CD4-positive, alpha-beta T cell (primary cell): ENCODE measurements around the gene RNF186. TPM values are rescaled to one million over a fixed set of nuclear protein-coding genes. Genes with fewer than 3 reads are reported as not detected.

Source experiments
- ATAC-seq: fragments of 200-7000 bp; cut with Tn5 transposase; one replicate; pipeline ENCODE4 v1.10.0; 2022; ENCODE audit warnings: mild to moderate bottlenecking; ENCODE audit not compliant: poor library complexity
- CTCF ChIA-PET: fragments of 350-600 bp; sonication (Branson Sonifier 250); formaldehyde crosslinking; loops from one replicate; lab custom pipeline; 2021; ENCODE audit warnings: antibody characterized with exemption, inconsistent platforms; lab: Charles Lee
- POLR2A ChIA-PET: fragments of 350-600 bp; sonication (Branson Sonifier 250); formaldehyde crosslinking; loops from one replicate; lab custom pipeline; 2021; ENCODE audit warnings: antibody characterized with exemption, inconsistent platforms; lab: Charles Lee
- DNase-seq, 14 experiments: peaks; one replicate each; pipeline ENCODE4 v3.0.0-alpha.2; 2013 to 2020; ENCODE audit warnings: mixed read lengths in 2 of 14
- H3K27ac ChIP-seq, 2 donors: one replicate each; pipeline versions ENCODE4 v1.5.1 to v1.7.0; 2013; ENCODE audit warnings: low read length in 2 of 2, low read depth in 1 of 2, mild to moderate bottlenecking in 1 of 2
- H3K27me3 ChIP-seq, 2 experiments: 1 replicate in 1 of 2; 2 replicates in 1 of 2; pipeline versions ENCODE4 v1.6.1 to v1.7.0; 2013; ENCODE audit warnings: low read length in 2 of 2, control low read depth in 1 of 2, mild to moderate bottlenecking in 1 of 2, moderate library complexity in 1 of 2; ENCODE audit not compliant: insufficient read depth in 2 of 2, control insufficient read depth in 1 of 2
- H3K36me3 ChIP-seq: one replicate; pipeline ENCODE4 v1.6.1; 2013; ENCODE audit warnings: low read length, control low read depth; ENCODE audit not compliant: insufficient read depth
- H3K4me1 ChIP-seq: one replicate; pipeline ENCODE4 v1.6.1; 2013; ENCODE audit warnings: low read length, control low read depth; ENCODE audit not compliant: insufficient read depth
- H3K4me3 ChIP-seq: one replicate; pipeline ENCODE4 v1.5.1; 2013; ENCODE audit warnings: mild to moderate bottlenecking, low read length, moderate library complexity
- H3K9me3 ChIP-seq, 2 experiments: 1 replicate in 1 of 2; 2 replicates in 1 of 2; pipeline versions ENCODE4 v1.6.1 to v1.7.0; 2013; ENCODE audit warnings: low read length in 2 of 2, mild to moderate bottlenecking in 2 of 2, control low read depth in 1 of 2, moderate library complexity in 1 of 2; ENCODE audit not compliant: control insufficient read depth in 1 of 2, insufficient read depth in 1 of 2
- H3K27ac Mint-ChIP-seq: one replicate; pipeline ENCODE4 v1.8.0; 2020; ENCODE audit warnings: mixed read lengths
- H3K27me3 Mint-ChIP-seq: one replicate; pipeline ENCODE4 v1.8.0; 2021; ENCODE audit warnings: mixed read lengths
- H3K36me3 Mint-ChIP-seq: one replicate; pipeline ENCODE4 v1.8.0; 2021; ENCODE audit warnings: low read depth, mixed read lengths
- H3K4me1 Mint-ChIP-seq: one replicate; pipeline ENCODE4 v1.8.0; 2021; ENCODE audit warnings: low read depth, mixed read lengths
- H3K4me3 Mint-ChIP-seq: one replicate; pipeline ENCODE4 v1.8.0; 2020; ENCODE audit warnings: mild to moderate bottlenecking, mixed read lengths
- H3K9me3 Mint-ChIP-seq: one replicate; pipeline ENCODE4 v1.8.0; 2020; ENCODE audit warnings: mixed read lengths
- intact Hi-C, 2 experiments: fragments of 100-400 bp; cut with DNase I in 1 of 2; cut with micrococcal nuclease in 1 of 2; formaldehyde crosslinking; loops; one replicate each; pipeline versions ENCODE4 v1.15.1 to v1.9.0; 2023 to 2025; cut with DNase I, micrococcal nuclease
- total RNA-seq, 174 experiments: library from RNA in 2 of 174; stranded (reverse) in 2 of 174; gene quantifications; one replicate each; pipeline ENCODE4 v1.2.3 and lab custom pipeline; 2021 to 2026
- TF ChIP-seq, protein P1 (sequence below): fragments of 200-600 bp; IDR thresholded peaks from one replicate; pipeline ENCODE4 v1.8.0; 2022; ENCODE audit warnings: antibody characterized with exemption, mild to moderate bottlenecking

RNF186 gene
- total RNA-seq, 2 experiments from 2014 or later: not detected

GRCh38 chr1:19812875-19813642, 2.0 kb downstream of the RNF186 start:
- H3K4me3 Mint-ChIP-seq: no peak overlapping the region
- intact Hi-C loops: no loop called here
- TF ChIP-seq, protein P1, sequence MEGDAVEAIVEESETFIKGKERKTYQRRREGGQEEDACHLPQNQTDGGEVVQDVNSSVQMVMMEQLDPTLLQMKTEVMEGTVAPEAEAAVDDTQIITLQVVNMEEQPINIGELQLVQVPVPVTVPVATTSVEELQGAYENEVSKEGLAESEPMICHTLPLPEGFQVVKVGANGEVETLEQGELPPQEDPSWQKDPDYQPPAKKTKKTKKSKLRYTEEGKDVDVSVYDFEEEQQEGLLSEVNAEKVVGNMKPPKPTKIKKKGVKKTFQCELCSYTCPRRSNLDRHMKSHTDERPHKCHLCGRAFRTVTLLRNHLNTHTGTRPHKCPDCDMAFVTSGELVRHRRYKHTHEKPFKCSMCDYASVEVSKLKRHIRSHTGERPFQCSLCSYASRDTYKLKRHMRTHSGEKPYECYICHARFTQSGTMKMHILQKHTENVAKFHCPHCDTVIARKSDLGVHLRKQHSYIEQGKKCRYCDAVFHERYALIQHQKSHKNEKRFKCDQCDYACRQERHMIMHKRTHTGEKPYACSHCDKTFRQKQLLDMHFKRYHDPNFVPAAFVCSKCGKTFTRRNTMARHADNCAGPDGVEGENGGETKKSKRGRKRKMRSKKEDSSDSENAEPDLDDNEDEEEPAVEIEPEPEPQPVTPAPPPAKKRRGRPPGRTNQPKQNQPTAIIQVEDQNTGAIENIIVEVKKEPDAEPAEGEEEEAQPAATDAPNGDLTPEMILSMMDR: no peak
- no peaks in the 10 kb centered on the region for H3K27me3 Mint-ChIP-seq
- POLR2A ChIA-PET: interaction anchor here (0.6 to 1.2 kb wide), 3 partner anchors 10 to 31 kb away, joined by 3 to 6 read pairs (median 3); no protein-coding TSS in a partner anchor
- no peaks in the 10 kb centered on the region for H3K27me3 ChIP-seq
- H3K9me3 ChIP-seq: peaks cover 0 to 5% of the 10 kb centered on the region in 2 experiments
- no peak overlapping the region for H3K27ac Mint-ChIP-seq
- DNase-seq: no peak
- CTCF ChIA-PET: no interaction called here
- ATAC-seq: no peak
- no peaks in the 10 kb centered on the region for H3K9me3 Mint-ChIP-seq
- H3K36me3 ChIP-seq: no peaks in the 10 kb centered on the region
- no peak overlapping the region for H3K4me3 ChIP-seq
- no peak overlapping the region for H3K27ac ChIP-seq
- H3K4me1 ChIP-seq: no peaks in the 10 kb centered on the region
- H3K36me3 Mint-ChIP-seq: no peaks in the 10 kb centered on the region
- H3K4me1 Mint-ChIP-seq: no peaks in the 10 kb centered on the region

DNA sequence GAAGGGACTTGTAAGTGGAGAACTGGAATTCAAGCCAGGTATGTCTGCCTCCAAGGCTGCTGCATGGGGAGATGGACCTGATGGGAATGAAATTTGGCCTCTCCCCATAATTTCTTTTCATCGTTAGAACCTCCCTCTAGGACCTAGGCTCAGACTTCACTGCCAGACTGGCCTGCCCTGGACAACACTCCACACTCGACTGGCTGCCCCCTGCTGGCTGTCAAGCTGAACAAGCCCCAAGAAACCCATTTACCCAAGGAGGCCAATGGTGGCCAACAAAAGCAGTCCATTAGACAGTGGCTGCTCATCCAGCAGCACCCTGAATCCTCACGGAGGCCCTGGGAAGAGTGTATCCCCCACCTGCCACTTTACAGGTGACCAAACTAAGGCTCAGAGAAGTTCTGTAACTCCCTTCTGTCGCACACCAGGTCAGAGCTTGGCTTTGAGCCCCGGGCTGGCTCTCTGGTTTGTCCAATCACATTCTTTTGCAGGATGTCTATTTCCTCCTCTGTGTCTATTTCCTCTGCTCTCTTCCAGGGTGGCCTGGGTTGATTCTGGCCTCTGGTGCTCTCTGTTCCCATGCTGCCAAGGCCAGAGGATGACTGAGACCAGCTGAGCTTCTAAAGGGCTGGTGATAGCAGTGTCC, 3.8 kb downstream of the RNF186 start:
- POLR2A ChIA-PET: no interaction called here
- H3K36me3 Mint-ChIP-seq: no peaks in the 10 kb centered on the region
- ATAC-seq: peak; percentile 29

GRCh38 chr1:19809044-19809750, 5.9 kb downstream of the RNF186 start:
- no peak for ATAC-seq
- TF ChIP-seq, protein P1: no peak
- no peaks in the 10 kb centered on the region for H3K36me3 Mint-ChIP-seq

More for the DNA sequence above, 3.8 kb downstream of the RNF186 start:
- H3K4me1 ChIP-seq: no peaks in the 10 kb centered on the region
- Mint-ChIP-seq H3K27ac (no peak overlapping the region), H3K27me3 (no peaks in the 10 kb centered on the region), H3K4me1 (no peaks in the 10 kb centered on the region), H3K4me3 (no peak overlapping the region), H3K9me3 (no peaks in the 10 kb centered on the region)
- DNase-seq: peak; percentile 9 to 66 (median 34)
- intact Hi-C loops: loop anchor here in 1 of 2 experiments (1.0 to 2.0 kb wide), 2 partner anchors 49 to 151 kb away; no protein-coding TSS in a partner anchor
- no peaks in the 10 kb centered on the region for H3K27me3 ChIP-seq
- H3K27ac ChIP-seq: no peak overlapping the region
- CTCF ChIA-PET: interaction anchor here (0.7 to 0.9 kb wide), 3 partner anchors 11 to 50 kb away, joined by 3 to 5 read pairs (median 3); no protein-coding TSS in a partner anchor
- TF ChIP-seq, protein P1: peak; percentile 57
- no peak overlapping the region for H3K4me3 ChIP-seq
- peaks cover 0 to 5% of the 10 kb centered on the region in 2 experiments for H3K9me3 ChIP-seq
- H3K36me3 ChIP-seq: no peaks in the 10 kb centered on the region

More at GRCh38 chr1:19809044-19809750, 5.9 kb downstream of the RNF186 start:
- Histone ChIP-seq H3K27ac (no peak overlapping the region), H3K27me3 (no peaks in the 10 kb centered on the region), H3K4me3 (no peak overlapping the region), H3K9me3 (no peaks in the 10 kb centered on the region), H3K36me3 (no peaks in the 10 kb centered on the region), H3K4me1 (no peaks in the 10 kb centered on the region)
- Mint-ChIP-seq H3K27me3 (no peaks in the 10 kb centered on the region), H3K4me3 (no peak overlapping the region), H3K4me1 (no peaks in the 10 kb centered on the region), H3K27ac (no peak overlapping the region), H3K9me3 (no peaks in the 10 kb centered on the region)
- CTCF ChIA-PET: no interaction called here
- no peak for DNase-seq
- intact Hi-C loops: no loop called here
- POLR2A ChIA-PET: no interaction called here
